Hematopoietic multipotent progenitor cell treated with erythropoietin and hydrocortisone succinate and interleukin-3 and kit ligand, for 8 days (in vitro differentiated cells): ENCODE data around the gene FAM204A.
A peak's percentile ranks its signal among the peaks of the same experiment; 100 is the strongest.

Experiments used
- DNase-seq: peaks from one replicate; pipeline ENCODE4 v3.0.0-alpha.2; 2015

Gene FAM204A

GRCh38 chr10:118277871-118278270 lies 64.3 kb downstream of the FAM204A start:
- no peak for DNase-seq

- no peak for DNase-seq
Observed at GRCh38 chr10:118276727-118277126, 65.4 kb downstream of the FAM204A start.

DNA sequence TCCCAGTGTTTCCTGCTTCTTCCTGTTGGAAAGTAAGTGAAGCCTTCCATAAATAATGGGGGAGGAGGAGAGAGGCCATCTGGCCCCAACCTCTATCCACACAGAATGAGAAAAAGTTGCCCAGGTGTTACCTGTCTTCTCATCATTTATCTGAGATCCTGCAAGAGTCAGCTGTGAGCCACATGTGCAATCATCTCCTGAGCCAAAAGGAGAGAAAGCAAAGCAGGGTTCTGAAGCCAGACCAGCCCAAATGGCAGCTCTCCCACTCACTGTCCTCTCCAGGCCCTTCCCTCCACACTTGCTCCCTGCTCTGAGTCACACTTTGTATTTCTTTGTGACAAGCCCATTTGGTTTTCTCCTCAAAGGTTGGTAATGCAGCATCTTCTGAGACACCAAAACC lies 65.9 kb downstream of the FAM204A start:
- no peak for DNase-seq

DNA sequence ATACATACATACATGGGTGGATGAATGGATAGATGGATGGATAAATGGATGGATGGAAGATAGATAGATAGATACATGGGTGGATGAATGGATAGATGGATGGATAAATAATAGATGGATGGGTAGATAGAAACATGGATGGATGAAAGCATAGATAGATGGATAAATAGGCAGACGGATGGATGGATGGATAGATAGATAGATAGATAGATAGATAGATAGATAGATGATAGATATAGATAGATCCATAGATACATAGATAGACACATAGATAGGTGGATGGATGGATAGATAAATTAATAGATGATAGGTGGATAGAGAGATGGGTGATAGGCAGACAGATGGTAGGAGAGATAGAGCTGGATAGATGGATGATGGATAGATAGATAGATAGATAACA lies 68.5 kb downstream of the FAM204A start:
- DNase-seq: no peak

- no peak for DNase-seq
Observed at GRCh38 chr10:118272767-118273166, 69.4 kb downstream of the FAM204A start.

DNA sequence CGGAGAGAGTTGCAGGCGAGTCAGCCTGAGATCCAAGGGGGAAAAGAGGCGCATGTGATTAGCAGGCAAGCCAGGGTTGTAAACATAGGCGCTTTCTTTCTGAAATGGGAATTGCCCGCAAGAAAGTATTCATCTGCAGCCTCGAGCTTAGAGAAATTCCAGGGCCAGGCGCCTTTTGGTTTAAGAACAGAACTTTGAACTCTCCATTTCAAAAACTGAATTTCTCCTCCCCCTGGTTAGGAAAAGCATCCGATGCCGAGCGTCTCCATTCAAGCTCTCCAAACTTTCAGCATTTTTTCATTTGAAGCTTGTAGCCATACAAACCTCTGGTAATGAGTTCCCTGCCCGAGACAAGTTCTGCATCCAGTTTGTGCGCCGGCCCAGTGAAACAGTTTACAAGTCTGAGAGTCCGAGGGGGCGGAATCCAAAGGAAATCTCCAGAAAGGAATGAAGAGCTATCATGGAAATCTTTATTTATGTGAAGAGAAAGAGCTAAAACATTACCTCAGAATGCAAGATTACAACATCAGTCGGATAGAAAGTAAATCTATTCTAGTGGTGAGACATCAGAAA lies 69.9 kb downstream of the FAM204A start:
- no peak for DNase-seq

- DNase-seq: no peak
Observed at GRCh38 chr10:118271671-118272070, 70.5 kb downstream of the FAM204A start.

DNA sequence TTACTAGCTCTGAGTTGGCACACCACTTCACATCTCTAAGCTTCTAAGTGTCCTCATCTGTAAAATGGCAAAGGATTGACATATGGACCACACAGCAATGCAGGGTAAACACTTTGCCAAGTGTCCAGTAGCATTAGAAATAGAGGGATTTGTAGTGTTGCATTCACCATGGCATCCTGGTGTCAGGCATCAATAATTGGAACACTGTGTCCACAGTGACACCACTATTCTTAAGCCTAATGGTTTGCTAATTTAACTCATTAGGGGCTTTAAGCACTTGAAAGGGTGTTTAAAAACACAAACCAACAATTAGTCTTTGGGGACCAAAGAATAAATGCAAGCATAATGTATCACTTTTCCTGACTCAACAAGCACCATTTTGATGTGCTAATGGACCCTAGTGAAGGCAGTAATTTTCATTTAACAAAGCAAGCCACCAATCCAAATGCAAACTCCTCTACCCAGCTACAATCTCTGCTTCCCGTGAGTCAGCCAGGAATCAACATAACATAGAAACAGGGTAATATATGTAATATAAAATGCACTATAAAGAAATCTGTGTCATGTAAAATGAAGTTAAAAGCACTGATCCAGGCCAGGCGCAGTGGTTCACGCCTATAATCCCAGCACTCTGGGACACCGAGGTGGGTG lies 75.9 kb downstream of the FAM204A start:
- DNase-seq: no peak

GRCh38 chr10:118264838-118265470 lies 77.2 kb downstream of the FAM204A start:
- no peak for DNase-seq

GRCh38 chr10:118264252-118264651 lies 77.9 kb downstream of the FAM204A start:
- DNase-seq: no peak

DNA sequence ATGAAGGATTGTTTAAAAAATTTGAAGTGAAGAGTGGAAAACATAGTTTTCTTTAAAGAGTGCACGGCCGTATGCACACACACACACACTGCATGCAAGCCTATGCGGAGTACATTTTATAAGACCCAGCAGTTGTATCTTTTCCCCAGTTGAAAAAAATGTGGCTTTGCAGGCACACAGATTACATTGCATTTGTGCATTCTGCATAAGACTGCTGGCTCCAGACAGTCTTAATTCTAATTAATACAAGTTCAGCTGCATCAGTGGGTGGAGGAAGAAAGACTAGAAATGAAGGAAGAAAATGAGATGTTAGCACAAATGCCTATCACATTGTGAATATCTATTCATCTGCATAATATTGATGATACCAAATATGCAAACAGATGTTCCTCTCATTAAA lies 79.6 kb downstream of the FAM204A start:
- DNase-seq: no peak

DNA sequence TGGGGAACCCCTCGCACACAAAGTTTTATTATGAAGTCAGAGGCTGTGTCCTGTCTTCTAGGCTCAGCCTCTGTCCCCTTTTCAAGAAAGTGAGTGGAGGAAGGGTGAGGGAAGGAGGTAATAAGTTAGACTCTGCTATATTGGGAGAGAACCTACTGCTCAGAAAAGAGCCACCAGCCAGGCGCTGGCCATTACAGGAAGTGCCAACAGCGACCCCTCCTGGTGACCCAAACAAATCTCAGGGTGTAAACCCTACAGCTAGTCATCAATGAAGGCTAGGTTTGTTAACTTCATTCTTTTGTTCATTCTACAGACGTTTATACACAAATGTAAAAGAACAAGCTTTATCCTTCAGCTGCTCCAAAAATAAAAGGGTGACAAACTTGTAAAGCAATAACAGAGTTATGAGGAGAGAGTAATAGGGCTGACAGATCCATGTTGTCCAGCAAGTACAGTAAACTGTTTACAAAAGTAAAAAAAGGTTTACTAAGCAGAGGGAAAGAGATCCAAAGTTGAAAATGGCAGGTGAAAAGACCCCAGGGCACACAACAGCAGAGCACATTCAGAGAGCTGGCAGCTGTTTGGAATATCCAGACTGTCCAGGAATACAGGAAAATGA lies 82.7 kb downstream of the FAM204A start:
- DNase-seq: peak; percentile 50

DNA sequence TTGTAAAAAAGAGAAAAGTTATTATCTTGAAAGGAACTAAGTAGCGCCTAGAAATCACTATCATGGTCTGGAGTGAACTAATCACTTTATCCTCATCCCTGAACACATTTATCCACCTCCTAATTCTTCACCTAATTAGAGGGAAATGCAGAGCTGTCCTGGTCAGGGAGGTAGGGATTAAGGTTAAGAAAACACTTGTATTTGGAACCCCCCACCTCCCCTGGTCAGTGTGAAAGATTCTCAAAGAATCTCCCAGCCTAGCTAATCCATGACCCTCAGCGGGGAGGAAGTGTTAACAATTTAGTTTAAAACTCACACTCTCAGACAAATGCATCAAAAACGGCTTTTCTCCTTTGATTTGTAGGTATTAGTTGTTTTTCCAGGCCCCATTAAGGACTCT lies 83.8 kb downstream of the FAM204A start:
- no peak for DNase-seq

DNA sequence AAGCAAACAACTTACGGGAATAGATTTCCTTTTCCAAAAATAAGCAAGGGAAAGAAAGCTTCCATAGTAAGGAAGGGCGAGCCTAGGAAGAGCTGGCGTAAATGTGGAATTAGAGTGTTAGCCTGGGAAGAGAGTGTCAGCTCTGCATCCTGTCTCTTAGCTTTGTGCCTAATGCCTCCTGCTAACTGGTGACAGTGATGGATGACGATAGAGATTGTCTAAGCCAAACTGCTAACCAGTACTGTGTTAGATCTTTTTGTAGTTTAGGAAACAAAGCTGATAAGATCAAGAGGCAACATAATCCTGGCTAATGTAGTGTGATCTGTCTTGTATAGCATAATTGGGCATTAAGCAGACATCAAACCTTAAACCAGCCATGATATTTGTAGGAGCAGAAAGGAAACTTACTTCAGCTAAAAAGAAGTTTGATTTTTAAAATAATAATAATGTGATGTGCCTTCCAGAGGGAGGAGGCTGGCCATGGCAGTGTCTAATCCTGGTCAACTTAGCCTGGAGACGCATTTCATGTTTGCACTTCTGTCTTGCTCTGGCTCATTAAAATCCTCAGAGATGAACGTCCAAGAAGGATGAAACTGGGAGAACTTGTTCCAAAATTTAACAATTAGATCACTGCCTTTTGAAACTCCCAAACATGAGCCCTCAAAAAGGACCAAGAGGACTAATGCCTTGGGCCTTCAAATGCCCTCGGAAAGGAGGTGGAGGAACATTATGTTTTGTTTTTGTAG lies 85.1 kb downstream of the FAM204A start:
- no peak for DNase-seq

DNA sequence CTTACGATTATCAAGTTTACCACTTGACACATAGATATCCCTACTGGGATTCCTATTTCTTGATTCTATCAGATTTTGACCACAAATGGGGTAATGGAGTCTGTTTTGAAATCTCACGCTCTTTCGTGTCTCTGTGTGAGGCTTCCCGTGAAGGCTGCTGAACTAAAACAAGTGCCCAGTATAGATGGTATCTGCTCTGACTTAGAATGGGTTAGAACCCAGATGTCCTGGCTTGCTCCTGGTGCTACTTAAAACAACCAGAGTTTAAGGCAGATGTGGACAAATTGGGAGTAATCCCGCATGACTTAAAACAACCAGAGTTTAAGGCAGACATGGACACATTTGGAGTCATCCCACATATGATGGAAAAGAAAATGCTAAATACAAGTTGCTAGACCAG lies 85.9 kb downstream of the FAM204A start:
- DNase-seq: no peak

GRCh38 chr10:118255355-118255754 lies 86.8 kb downstream of the FAM204A start:
- no peak for DNase-seq

DNA sequence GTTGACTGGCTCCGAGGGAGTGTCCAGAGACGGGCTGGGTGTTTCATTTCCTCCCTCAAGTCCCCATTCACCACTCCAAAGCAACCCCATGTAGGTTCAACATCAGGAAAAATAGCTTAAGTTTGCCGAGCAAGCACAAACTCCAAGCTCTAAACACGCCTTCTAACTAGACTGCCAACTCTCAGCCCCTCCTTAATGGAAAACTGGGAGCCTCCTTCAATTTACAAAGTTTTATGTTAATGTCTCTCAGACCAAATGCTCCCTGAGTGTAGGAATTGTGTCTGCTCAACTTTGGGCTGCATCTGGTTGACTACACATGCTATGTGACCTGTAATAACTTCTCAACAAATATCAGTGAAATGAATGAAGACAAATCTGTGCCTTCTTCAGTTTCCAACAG lies 87.5 kb downstream of the FAM204A start:
- DNase-seq: no peak

GRCh38 chr10:118253397-118253796 lies 88.7 kb downstream of the FAM204A start:
- no peak for DNase-seq

- no peak for DNase-seq
Observed at GRCh38 chr10:118251791-118252190, 90.3 kb downstream of the FAM204A start.

DNA sequence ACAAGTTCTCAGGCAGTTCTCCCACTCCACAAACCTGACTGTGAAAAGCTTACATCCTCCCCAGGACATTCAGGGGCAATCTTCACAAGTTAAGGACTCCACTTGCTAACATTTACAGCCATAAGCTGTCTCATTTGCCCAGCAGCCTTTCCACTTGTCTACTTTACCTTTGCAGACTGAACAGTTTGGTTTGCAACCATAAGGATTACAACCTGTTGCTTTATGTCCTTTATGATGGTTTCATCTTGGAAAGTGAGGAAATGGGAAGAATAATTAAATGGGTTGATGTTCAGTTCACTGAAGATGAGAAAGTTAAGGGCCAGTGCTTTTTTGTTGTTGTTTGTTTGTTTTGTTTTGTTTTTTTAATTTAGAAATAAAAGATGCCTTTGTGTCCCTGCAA lies 92.4 kb downstream of the FAM204A start:
- no peak for DNase-seq
